GM12874 (cell line): ENCODE results near the gene CAMK2N2.
A peak's percentile ranks its signal among the peaks of the same experiment; 100 is the strongest.

Source experiments
- CTCF ChIP-seq: IDR thresholded peaks from 2 replicates; pipeline ENCODE4 v1.5.1; 2011; ENCODE audit warnings: low read depth, mild to moderate bottlenecking, control low read depth, low read length, moderate library complexity; ENCODE audit not compliant: insufficient read depth

The CAMK2N2 gene

GRCh38 chr3:184298759-184299487, 37.6 kb upstream of the CAMK2N2 start, which contains the start of gene PSMD2:
Gene PSMD2 (plus strand): TSS chr3:184299241. CDS start chr3:184299267, 26 bp downstream.
- no peak for TF ChIP-seq CTCF

GRCh38 chr3:184296616-184297015, 35.3 kb upstream of the CAMK2N2 start:
- TF ChIP-seq CTCF, result no peak

- no peak for TF ChIP-seq CTCF
Observed at GRCh38 chr3:184295771-184296170, 34.4 kb upstream of the CAMK2N2 start.

GRCh38 chr3:184291738-184292445, 30.5 kb upstream of the CAMK2N2 start:
- TF ChIP-seq CTCF, result no peak

GRCh38 chr3:184291044-184291737, 29.8 kb upstream of the CAMK2N2 start:
- TF ChIP-seq CTCF, result no peak

GRCh38 chr3:184290331-184290730, 29.0 kb upstream of the CAMK2N2 start:
- no peak for TF ChIP-seq CTCF

- peak; percentile 72 for TF ChIP-seq CTCF
Observed at GRCh38 chr3:184289426-184289938, 28.1 kb upstream of the CAMK2N2 start.
